Lower leg skin (tissue), 4 donors: Measurements from ENCODE around the gene MMP17. TPM values are rescaled to one million over a fixed set of nuclear protein-coding genes. Genes with fewer than 3 reads are reported as not detected.

Experiments used
- DNase-seq, 2 donors: peaks; one replicate each; pipeline ENCODE4 v3.0.0-alpha.2; 2019; ENCODE audit warnings: low spot score in 2 of 2
- H3K4me3 ChIP-seq: fragments of 200-600 bp; sonication (generic); 2 replicates; pipeline ENCODE4 v1.5.1; 2017; ENCODE audit warnings: mild to moderate bottlenecking, low read depth; ENCODE audit not compliant: poor library complexity, severe bottlenecking
- CTCF ChIP-seq, 3 donors: fragments of 450-650 bp; IDR thresholded peaks; one replicate each; pipeline ENCODE4 v1.5.1; 2016; ENCODE audit warnings: antibody characterized with exemption in 3 of 3, mild to moderate bottlenecking in 3 of 3, moderate library complexity in 2 of 3
- POLR2A ChIP-seq, 2 donors: fragments of 450-650 bp; IDR thresholded peaks; one replicate each; pipeline ENCODE4 v1.6.1; 2016 to 2017; ENCODE audit warnings: antibody characterized with exemption in 2 of 2, mild to moderate bottlenecking in 1 of 2, moderate library complexity in 1 of 2
- WGBS, 2 donors: methylation state at CpG; one replicate each; pipeline ENCODE4 v1.1.5; 2018; 5-methylcytosine and 5-hydroxymethylcytosine counted together
- intact Hi-C: fragments of 100-400 bp; cut with DNase I; formaldehyde crosslinking; loops from one replicate; pipeline ENCODE4 v1.15.0; 2023; ENCODE audit warnings: low total_unique reads
- total RNA-seq, 4 donors: library from RNA; depleted of rRNA; stranded (reverse); fragments of >200 nt; gene quantifications; one replicate each; pipeline ENCODE4 v1.1.0, GENCODE V29; 2016

MMP17 gene
- total RNA-seq, 4 donors from 2014 or later = 5.4 to 11.6 (median 5.7) TPM

DNA sequence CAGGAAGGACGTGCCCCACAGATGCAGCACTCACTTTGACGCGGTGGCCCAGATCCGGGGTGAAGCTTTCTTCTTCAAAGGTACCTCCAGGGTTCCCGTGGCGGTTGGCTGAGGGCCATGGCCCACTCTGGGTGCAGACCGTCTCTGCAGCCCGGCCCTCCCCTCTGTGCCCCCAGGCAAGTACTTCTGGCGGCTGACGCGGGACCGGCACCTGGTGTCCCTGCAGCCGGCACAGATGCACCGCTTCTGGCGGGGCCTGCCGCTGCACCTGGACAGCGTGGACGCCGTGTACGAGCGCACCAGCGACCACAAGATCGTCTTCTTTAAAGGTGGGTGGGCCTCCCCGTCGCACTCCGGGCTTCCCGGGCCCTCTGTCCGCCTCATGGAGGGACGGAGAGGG lies 16.9 kb downstream of the MMP17 start:
- intact Hi-C loops = no loop called here
- TF ChIP-seq CTCF (IDR thresholded peaks at IDR 0.05) (no peak), POLR2A (IDR thresholded peaks at IDR 0.05) (no peak)
- WGBS, 2 donors = 72 to 91% methylated on average over 14 to 29 of the region's 29 CpGs
- no peak overlapping the region for H3K4me3 ChIP-seq
- no peak for DNase-seq

- H3K4me3 ChIP-seq = no peak overlapping the region
- WGBS, 2 donors = 80 to 90% methylated on average over 10 of the region's 10 CpGs
- no peak for DNase-seq
- TF ChIP-seq CTCF (IDR thresholded peaks at IDR 0.05) = no peak
- TF ChIP-seq POLR2A (IDR thresholded peaks at IDR 0.05) = no peak
- intact Hi-C loops = no loop called here
These were observed 19.3 kb downstream of the MMP17 start for GRCh38 chr12:131847456-131847855.

DNA sequence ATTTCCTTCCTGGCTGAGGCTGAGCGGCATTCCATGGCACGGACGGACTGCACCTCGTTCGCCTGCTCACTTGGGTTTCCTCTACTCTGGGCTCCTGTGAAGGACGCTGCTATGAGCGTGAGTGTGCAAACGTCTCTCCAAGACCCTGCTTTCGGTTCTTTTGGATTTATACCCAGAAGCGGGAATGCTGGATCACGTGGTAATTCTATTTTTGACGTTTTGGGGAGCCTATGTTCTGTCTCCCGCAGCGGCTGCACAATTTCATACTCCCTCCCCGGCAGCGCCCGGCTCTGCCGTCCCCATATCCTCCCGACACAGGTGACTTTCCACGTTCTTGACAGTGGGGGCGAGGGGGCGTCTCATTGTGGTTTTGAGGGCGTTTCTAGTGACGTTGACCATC lies 20.6 kb downstream of the MMP17 start:
- no peak for TF ChIP-seq CTCF (IDR thresholded peaks at IDR 0.05)
- TF ChIP-seq POLR2A (IDR thresholded peaks at IDR 0.05) = no peak
- intact Hi-C loops = no loop called here
- no peak for DNase-seq
- no peak overlapping the region for H3K4me3 ChIP-seq
- 78 to 83% methylated on average over 24 of the region's 24 CpGs for WGBS, 2 donors

- 80 to 89% methylated on average over 47 of the region's 47 CpGs for WGBS, 2 donors
- TF ChIP-seq POLR2A (IDR thresholded peaks at IDR 0.05) = no peak
- TF ChIP-seq CTCF (IDR thresholded peaks at IDR 0.05) = no peak
- intact Hi-C loops = no loop called here
These were observed 21.7 kb downstream of the MMP17 start for GRCh38 chr12:131849700-131850553.

DNA sequence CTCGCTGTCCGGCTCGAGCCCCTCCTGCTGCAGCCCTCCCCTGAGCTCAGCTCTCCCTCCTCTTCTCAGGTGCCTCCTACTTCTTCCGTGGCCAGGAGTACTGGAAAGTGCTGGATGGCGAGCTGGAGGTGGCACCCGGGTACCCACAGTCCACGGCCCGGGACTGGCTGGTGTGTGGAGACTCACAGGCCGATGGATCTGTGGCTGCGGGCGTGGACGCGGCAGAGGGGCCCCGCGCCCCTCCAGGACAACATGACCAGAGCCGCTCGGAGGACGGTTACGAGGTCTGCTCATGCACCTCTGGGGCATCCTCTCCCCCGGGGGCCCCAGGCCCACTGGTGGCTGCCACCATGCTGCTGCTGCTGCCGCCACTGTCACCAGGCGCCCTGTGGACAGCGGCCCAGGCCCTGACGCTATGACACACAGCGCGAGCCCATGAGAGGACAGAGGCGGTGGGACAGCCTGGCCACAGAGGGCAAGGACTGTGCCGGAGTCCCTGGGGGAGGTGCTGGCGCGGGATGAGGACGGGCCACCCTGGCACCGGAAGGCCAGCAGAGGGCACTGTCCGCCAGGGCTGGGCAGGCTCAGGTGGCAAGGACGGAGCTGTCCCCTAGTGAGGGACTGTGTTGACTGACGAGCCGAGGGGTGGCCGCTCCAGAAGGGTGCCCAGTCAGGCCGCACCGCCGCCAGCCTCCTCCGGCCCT lies 22.8 kb downstream of the MMP17 start:
- H3K4me3 ChIP-seq = no peak overlapping the region

More at GRCh38 chr12:131849700-131850553, 21.7 kb downstream of the MMP17 start:
- H3K4me3 ChIP-seq = no peak overlapping the region
- DNase-seq = no peak

More for the DNA sequence above, 22.8 kb downstream of the MMP17 start:
- no peak for DNase-seq
- 74 to 77% methylated on average over 11 to 23 of the region's 41 CpGs for WGBS, 2 donors
- TF ChIP-seq POLR2A (IDR thresholded peaks at IDR 0.05) (no peak), CTCF (IDR thresholded peaks at IDR 0.05) (no peak)
- intact Hi-C loops = no loop called here
